Smooth muscle cell (in vitro differentiated cells): ENCODE data around the gene ANKS1A. TPM values are rescaled to one million over a fixed set of nuclear protein-coding genes. Genes with fewer than 3 reads are reported as not detected.

ENCODE experiments used
- DNase-seq: peaks from one replicate; lab custom pipeline; 2025; ENCODE audit not compliant: unreplicated experiment; lab: John Stamatoyannopoulos, UW
- H2AFZ ChIP-seq: fragments of 200-600 bp; sonication (generic); 2 replicates; pipeline ENCODE4 v1.6.0; 2016; ENCODE audit warnings: antibody characterized with exemption, low read depth, mild to moderate bottlenecking
- H3F3A ChIP-seq: fragments of 200-600 bp; sonication (generic); 2 replicates; pipeline ENCODE4 v1.6.0; 2017; ENCODE audit warnings: antibody characterized with exemption, low read depth
- H3K27ac ChIP-seq: fragments of 200-600 bp; sonication (generic); 2 replicates; pipeline ENCODE4 v1.5.1; 2016; ENCODE audit warnings: low read depth, mild to moderate bottlenecking
- H3K27me3 ChIP-seq: fragments of 200-600 bp; sonication (generic); 2 replicates; pipeline ENCODE4 v1.6.1; 2016; ENCODE audit warnings: low read depth, mild to moderate bottlenecking
- H3K36me3 ChIP-seq: fragments of 200-600 bp; sonication (generic); 2 replicates; pipeline ENCODE4 v1.5.1; 2016; ENCODE audit warnings: low read depth
- H3K4me1 ChIP-seq: fragments of 200-600 bp; sonication (generic); 2 replicates; pipeline ENCODE4 v1.5.1; 2016; ENCODE audit warnings: low read depth
- H3K4me2 ChIP-seq: fragments of 200-600 bp; sonication (generic); 2 replicates; pipeline ENCODE4 v1.6.0; 2016; ENCODE audit warnings: mild to moderate bottlenecking
- H3K4me3 ChIP-seq: fragments of 200-600 bp; sonication (generic); 2 replicates; pipeline ENCODE4 v1.5.1; 2016; ENCODE audit warnings: mild to moderate bottlenecking
- H3K79me2 ChIP-seq: fragments of 200-600 bp; sonication (generic); 2 replicates; pipeline ENCODE4 v1.6.0; 2016; ENCODE audit warnings: low read depth, mild to moderate bottlenecking
- H3K9ac ChIP-seq: fragments of 200-600 bp; sonication (generic); 2 replicates; pipeline ENCODE4 v1.6.0; 2016; ENCODE audit warnings: low read depth
- H3K9me3 ChIP-seq: fragments of 200-600 bp; sonication (generic); replicated peaks from 2 replicates; pipeline ENCODE4 v1.5.1; 2016; ENCODE audit warnings: low read depth
- H4K20me1 ChIP-seq: fragments of 200-600 bp; sonication (generic); 2 replicates; pipeline ENCODE4 v1.6.0; 2016; ENCODE audit warnings: low read depth
- CTCF ChIP-seq: fragments of 200-600 bp; sonication (generic); IDR thresholded peaks from 2 replicates; pipeline ENCODE4 v1.5.1; 2017; ENCODE audit warnings: borderline replicate concordance, mild to moderate bottlenecking, antibody characterized with exemption; ENCODE audit not compliant: insufficient read depth, poor library complexity, severe bottlenecking
- WGBS: methylation state at CpG from one replicate; pipeline ENCODE4 v1.1.7; 2016; ENCODE audit warnings: low lambda C conversion rate; 5-methylcytosine and 5-hydroxymethylcytosine counted together
- polyA plus RNA-seq: library from polyadenylated mRNA; unstranded; fragments of >200 nt; fragmentation: Nextera tagmentation; extraction: Ambion mirVana; gene quantifications from 2 replicates; pipeline ENCODE4 v1.2.1, GENCODE V29; 2016
- total RNA-seq: library from RNA; depleted of rRNA; stranded (reverse); fragments of >200 nt; gene quantifications from 2 replicates; pipeline ENCODE4 v1.2.3, GENCODE V29; 2014

ANKS1A gene
- total and polyA plus RNA-seq, 2 experiments from 2014 or later: 28.9 to 39.2 TPM

GRCh38 chr6:34859951-34860350 is 29.1 kb upstream of the ANKS1A start:
- Histone ChIP-seq H4K20me1 (no peaks in the 10 kb centered on the region), H3K27me3 (no peaks in the 10 kb centered on the region), H3K79me2 (no peaks in the 10 kb centered on the region), H3F3A (no peaks in the 10 kb centered on the region), H2AFZ (no peak overlapping the region), H3K4me2 (no peak overlapping the region), H3K36me3 (peaks cover 6% of the 10 kb centered on the region), H3K4me1 (no peaks in the 10 kb centered on the region), H3K4me3 (no peak overlapping the region), H3K9ac (no peak overlapping the region), H3K9me3 (no peaks in the 10 kb centered on the region), H3K27ac (no peak overlapping the region)
- WGBS: 58% methylated on average over 4 of the region's 4 CpGs
- no peak for TF ChIP-seq CTCF
- no peak for DNase-seq

GRCh38 chr6:34860776-34861175 is 28.3 kb upstream of the ANKS1A start:
- Histone ChIP-seq H3K36me3 (peaks cover 6% of the 10 kb centered on the region), H3K27me3 (no peaks in the 10 kb centered on the region), H3F3A (no peaks in the 10 kb centered on the region), H3K79me2 (no peaks in the 10 kb centered on the region), H4K20me1 (no peaks in the 10 kb centered on the region), H3K4me1 (no peaks in the 10 kb centered on the region), H3K9ac (no peak overlapping the region), H3K4me3 (no peak overlapping the region), H3K9me3 (no peaks in the 10 kb centered on the region), H3K27ac (no peak overlapping the region), H2AFZ (no peak overlapping the region), H3K4me2 (no peak overlapping the region)
- no peak for TF ChIP-seq CTCF
- DNase-seq: no peak
- WGBS: 100% methylated on average over 1 of the region's 1 CpG

- H3K4me2 ChIP-seq: no peak overlapping the region
- no peak for TF ChIP-seq CTCF
- no peak for DNase-seq
- no peak overlapping the region for H3K27ac ChIP-seq
- no peak overlapping the region for H3K9ac ChIP-seq
- no peaks in the 10 kb centered on the region for H3K79me2 ChIP-seq
- H4K20me1 ChIP-seq: no peaks in the 10 kb centered on the region
- no peaks in the 10 kb centered on the region for H3F3A ChIP-seq
- H3K27me3 ChIP-seq: no peaks in the 10 kb centered on the region
- WGBS: 93% methylated on average over 4 of the region's 4 CpGs
- no peak overlapping the region for H2AFZ ChIP-seq
- H3K36me3 ChIP-seq: no peaks in the 10 kb centered on the region
- no peak overlapping the region for H3K4me3 ChIP-seq
- H3K4me1 ChIP-seq: no peaks in the 10 kb centered on the region
- H3K9me3 ChIP-seq: no peaks in the 10 kb centered on the region
These were observed 25.0 kb upstream of the ANKS1A start for GRCh38 chr6:34864007-34864406.

- Histone ChIP-seq H3K79me2 (no peaks in the 10 kb centered on the region), H4K20me1 (no peaks in the 10 kb centered on the region), H3F3A (no peaks in the 10 kb centered on the region), H3K9ac (no peak overlapping the region), H3K4me1 (no peaks in the 10 kb centered on the region), H2AFZ (no peak overlapping the region), H3K27ac (no peak overlapping the region), H3K4me2 (no peak overlapping the region), H3K4me3 (no peak overlapping the region), H3K36me3 (no peaks in the 10 kb centered on the region), H3K9me3 (no peaks in the 10 kb centered on the region), H3K27me3 (no peaks in the 10 kb centered on the region)
- WGBS: 38% methylated on average over 3 of the region's 3 CpGs
- DNase-seq: no peak
- no peak for TF ChIP-seq CTCF
These were observed 23.9 kb upstream of the ANKS1A start for GRCh38 chr6:34865107-34865506.
